ENCODE results near the gene TSPYL4.

TSPYL4 gene

GRCh38 chr6:116268589-116269293 is 14.9 kb upstream of the TSPYL4 start:
- no peak for DNase-seq

DNA sequence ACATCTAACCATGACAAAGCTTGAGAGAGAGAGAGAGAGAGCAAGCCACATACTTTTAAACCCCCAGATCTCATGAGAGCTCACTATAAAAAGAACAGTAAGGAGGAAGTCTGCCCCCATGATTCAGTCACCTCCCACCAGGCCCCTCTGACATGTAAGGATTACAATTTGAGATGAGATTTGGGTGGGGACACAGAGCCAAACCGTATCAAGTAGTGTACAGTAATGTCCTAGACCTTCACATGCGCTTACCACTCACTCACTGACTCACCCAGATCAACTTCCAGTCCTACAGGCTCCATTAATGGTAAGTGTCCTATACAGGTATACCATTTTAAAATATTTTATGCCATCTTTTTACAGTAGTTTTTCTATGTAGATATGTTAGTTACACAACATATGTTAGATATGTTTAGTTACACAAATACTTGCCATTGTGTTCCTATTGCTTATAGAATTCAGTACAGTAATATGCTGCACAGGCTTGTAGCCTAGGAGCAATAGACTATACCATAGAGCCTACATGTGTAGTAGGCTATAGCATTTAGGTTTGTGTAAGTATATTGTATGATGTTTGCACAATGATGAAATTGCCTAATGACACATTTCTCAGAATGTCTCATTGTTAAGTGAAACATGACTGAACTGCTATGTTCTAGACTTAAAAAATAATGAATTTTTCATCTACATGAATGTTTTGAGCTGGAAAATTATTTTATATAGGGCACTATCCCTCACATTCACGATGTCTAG is 14.1 kb upstream of the TSPYL4 start:
- no peak for DNase-seq

- no peak for DNase-seq
These were observed 12.9 kb upstream of the TSPYL4 start for GRCh38 chr6:116266803-116267202.

GRCh38 chr6:116265041-116265829 is 11.4 kb upstream of the TSPYL4 start:
- no peak for DNase-seq

GRCh38 chr6:116263353-116263752 is 9.5 kb upstream of the TSPYL4 start:
- DNase-seq: no peak

- no peak for DNase-seq
These were observed 4.6 kb upstream of the TSPYL4 start for GRCh38 chr6:116258520-116258919.

DNA sequence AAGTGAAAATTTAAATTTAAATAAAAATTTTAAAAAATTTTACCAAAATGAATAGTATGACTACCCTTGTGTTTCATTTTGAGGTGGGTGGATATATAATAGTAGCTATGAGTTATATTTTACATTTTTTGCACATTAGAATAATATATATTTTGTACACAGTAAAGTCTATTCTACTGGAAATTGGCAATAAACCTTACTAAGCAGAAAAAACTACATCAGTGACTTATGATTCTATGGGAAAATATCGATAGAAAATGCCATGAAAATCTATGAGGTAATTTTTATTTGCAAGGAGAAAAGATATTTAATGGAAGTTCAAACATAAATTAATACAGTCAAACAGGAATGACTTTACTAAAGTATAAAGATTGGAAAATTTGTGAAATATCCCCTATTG is 2.8 kb upstream of the TSPYL4 start:
- DNase-seq: no peak

GRCh38 chr6:116255246-116255800 is 1.4 kb upstream of the TSPYL4 start:
- DNase-seq: no peak

DNA sequence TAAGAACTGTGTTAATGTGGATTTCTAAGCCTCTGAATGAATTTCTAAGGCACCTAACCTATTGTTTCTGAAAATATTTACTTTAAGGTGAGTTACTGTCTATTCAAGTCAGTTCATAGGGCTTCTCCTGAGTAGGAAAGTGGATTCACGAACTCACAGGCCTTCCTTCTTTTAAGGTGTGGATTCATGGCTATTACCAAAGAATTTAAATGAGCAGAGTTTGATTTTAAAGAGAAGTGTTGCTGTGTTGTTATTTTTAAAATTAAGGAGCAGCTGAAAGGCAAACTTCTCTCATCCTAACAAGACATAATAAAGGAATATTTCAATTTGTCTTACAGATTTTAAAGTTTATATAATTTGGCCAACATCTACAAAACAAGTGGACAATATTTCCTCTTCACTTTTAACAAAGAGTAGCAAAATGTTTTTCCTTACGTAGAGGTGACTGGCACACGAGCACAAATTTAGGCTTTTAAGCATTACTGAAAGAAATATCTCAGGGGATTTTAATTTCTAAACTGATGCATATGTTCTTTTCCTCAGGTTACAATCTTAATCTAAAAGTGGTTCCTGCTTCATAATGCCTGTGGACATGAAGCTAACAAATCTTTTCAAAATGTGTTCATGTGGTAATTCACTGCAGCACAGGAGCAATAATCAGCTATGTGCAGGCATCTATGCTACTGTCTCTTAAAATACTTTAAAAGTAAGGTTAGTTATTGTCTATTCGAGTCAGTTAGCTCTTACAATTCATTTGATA is 602 bp upstream of the TSPYL4 start:
- DNase-seq: no peak

DNA sequence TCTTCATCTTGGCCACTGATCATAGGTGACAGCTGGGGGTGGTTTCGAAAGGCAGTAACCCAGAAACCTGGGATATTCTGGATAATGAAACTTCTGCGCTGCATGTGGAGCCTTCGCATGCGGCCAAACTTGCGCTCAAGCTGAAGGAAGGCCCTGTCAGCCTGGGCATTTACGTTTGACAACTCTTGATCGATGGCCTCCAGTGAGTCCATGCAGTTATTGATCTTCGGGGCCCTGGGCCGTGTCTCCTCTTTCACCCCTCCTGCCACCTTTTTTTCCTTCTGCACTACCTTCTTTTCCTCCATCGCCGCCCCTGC is 729 bp downstream of the TSPYL4 start:
- no peak for DNase-seq

DNA sequence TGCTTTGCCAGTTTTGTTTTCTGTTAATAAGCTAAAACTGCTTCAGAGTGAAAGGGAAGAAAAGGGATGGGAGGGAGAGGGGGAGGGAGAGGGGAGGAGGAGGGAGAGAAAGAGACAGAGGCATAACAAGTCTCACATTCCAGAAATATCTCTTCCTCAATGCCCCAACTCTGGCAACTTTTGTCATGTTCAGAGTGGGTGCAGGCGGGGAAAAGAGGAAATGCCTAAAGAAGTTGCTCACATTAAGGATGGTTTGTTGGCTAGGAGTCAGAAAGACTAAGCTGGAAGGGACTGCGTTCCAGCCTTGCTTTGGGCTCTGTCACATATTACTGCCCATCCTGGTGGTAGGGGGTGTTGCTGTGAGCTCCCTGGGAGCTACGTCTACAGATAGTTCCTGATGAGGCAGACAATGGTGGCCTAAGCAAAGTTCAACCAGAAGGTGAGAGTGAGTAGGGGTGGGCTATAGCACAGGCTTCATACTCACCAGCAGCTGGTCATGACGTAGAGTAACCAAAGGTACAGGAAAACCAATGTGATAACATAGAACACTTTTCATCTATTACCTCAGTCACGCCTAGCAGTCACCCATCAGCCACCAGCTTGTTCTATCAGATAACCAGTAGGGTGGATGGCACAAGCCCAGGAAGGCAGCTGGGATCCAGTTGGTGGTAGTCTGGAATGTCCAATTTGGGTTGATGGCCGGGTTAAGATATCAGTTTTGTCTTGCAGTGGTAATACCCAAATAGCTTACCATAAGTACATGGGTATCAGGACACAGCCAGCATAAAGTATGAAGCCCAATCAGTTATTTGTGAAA is 2.1 kb downstream of the TSPYL4 start:
- DNase-seq: no peak

- DNase-seq: no peak
These were observed 5.3 kb downstream of the TSPYL4 start for GRCh38 chr6:116248577-116248976.

DNA sequence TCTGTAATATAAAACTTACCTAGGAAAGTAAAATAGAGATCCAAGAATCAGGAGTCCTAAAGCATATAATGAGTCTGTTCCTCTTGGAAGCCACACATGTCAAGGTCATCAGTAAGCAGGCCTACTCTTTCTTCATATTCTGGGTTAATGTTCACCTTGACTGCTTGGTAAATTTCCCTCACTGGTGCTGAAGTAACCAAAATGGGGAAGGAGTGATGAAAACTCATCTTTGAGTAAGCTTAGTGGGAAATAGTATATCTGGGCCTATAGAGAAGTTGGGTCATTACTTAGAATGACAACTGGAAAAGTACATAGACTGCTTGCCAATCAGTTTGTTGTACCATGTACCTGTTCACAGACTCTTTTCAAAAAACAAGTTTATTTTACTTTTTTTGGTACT is 6.6 kb downstream of the TSPYL4 start:
- no peak for DNase-seq

DNA sequence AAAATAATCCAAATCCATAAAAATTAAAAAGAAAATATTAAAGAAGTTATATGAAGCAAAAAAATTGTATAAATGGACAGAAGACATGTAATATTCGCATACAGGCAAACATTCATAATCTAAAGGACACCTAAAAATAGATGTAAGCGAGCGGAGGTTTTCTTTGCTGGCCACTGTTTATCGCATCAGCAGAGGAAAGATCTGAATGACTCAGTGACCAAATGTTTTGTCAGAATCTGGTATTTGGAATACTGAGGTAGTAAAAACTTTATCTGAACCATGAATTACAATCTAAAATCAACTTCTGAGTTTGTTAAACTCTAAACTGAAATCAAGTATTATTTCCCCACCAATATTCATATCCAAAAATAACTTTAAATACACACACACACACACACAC is 7.8 kb downstream of the TSPYL4 start:
- DNase-seq: no peak

- no peak for DNase-seq
These were observed 9.6 kb downstream of the TSPYL4 start for GRCh38 chr6:116244284-116244683.

- no peak for DNase-seq
These were observed 14.0 kb downstream of the TSPYL4 start for GRCh38 chr6:116239856-116240255.

GRCh38 chr6:116239256-116239655 is 14.6 kb downstream of the TSPYL4 start:
- no peak for DNase-seq

- no peak for DNase-seq
These were observed 15.8 kb downstream of the TSPYL4 start for GRCh38 chr6:116238083-116238482.

DNA sequence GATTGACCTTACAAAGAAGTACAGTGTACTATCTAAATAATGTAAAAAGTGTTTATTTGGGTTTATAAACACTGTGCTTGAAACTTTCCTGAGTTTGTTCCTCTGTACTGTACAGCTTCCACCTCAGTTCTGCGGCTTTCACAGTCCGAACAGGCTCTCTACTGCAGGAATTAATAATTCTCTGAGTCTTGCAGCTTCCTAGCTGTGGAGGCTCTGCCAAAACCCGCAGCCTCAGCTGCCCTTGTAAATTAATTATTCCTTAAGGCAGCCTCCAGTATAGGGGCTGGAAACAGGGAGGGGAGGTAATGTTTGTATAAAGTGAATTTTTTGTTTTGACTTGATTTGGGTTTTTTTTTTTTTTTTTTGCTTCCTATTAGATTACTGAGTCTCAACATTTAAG is 19.2 kb downstream of the TSPYL4 start:
- no peak for DNase-seq

DNA sequence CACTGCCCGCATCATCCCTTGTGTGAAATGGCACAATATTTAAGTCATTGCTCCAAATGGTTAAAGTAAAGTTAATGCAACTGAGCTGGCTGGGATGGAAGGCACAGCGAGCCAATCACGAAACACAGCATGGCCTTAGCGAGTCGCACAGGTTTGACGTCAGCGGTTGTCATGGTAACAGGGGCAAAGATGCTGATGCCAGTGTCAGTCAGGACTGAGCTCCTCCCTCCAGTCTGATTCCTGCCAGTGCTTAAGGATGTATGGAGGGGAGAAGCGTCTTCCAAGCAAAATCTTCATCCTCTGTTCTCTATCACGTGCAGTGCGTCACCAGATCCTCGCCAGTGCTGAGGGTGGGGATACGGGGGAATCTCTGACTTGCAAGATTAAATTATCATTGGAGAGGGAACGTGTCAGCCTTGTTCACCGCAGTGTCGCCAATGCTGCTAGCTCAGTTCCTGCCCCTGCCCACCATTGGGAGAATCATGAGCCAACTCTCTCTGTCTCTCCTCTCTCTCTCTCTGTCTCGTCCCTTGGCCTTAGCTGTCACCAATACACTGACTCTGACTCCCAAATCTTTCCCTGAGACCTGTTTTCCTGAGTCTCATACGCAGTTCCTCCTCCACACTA is 24.5 kb downstream of the TSPYL4 start:
- no peak for DNase-seq

- DNase-seq: no peak
These were observed 30.5 kb downstream of the TSPYL4 start for GRCh38 chr6:116223355-116223754.

- DNase-seq: no peak
These were observed 32.0 kb downstream of the TSPYL4 start for GRCh38 chr6:116221911-116222310.

Data from activated CD8-positive, alpha-beta memory T cell treated with anti-CD3 and anti-CD28 coated beads, Interleukin-2, amount 50 U/mL, for 4 hours (primary cell).